Measurements from ENCODE around the gene METTL25. TPM values are rescaled to one million over a fixed set of nuclear protein-coding genes. Genes with fewer than 3 reads are reported as not detected.

Gene METTL25
- total RNA-seq, 1 donor from 2014 or later: 8.9 TPM

GRCh38 chr12:82458101-82458500 lies 99.8 kb downstream of the METTL25 start:
- no peak overlapping the region for H3K27ac Mint-ChIP-seq (ENCODE audit: unreplicated experiment)
- no peaks in the 10 kb centered on the region for H3K27me3 Mint-ChIP-seq (ENCODE audit: low read depth)
- H3K9me3 Mint-ChIP-seq (ENCODE audit: low read depth): no peaks in the 10 kb centered on the region
- DNase-seq (ENCODE audit: low spot score): no peak
- no peaks in the 10 kb centered on the region for H3K4me1 Mint-ChIP-seq (ENCODE audit: low read depth)
- no peak overlapping the region for H3K4me3 Mint-ChIP-seq (ENCODE audit: unreplicated experiment)
- TF ChIP-seq, protein P1, sequence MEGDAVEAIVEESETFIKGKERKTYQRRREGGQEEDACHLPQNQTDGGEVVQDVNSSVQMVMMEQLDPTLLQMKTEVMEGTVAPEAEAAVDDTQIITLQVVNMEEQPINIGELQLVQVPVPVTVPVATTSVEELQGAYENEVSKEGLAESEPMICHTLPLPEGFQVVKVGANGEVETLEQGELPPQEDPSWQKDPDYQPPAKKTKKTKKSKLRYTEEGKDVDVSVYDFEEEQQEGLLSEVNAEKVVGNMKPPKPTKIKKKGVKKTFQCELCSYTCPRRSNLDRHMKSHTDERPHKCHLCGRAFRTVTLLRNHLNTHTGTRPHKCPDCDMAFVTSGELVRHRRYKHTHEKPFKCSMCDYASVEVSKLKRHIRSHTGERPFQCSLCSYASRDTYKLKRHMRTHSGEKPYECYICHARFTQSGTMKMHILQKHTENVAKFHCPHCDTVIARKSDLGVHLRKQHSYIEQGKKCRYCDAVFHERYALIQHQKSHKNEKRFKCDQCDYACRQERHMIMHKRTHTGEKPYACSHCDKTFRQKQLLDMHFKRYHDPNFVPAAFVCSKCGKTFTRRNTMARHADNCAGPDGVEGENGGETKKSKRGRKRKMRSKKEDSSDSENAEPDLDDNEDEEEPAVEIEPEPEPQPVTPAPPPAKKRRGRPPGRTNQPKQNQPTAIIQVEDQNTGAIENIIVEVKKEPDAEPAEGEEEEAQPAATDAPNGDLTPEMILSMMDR (IDR thresholded peaks at IDR 0.05): no peak
- H3K36me3 Mint-ChIP-seq (ENCODE audit: low read depth): peaks cover 7% of the 10 kb centered on the region

- Mint-ChIP-seq H3K27ac (ENCODE audit: unreplicated experiment) (no peak overlapping the region), H3K9me3 (ENCODE audit: low read depth) (no peaks in the 10 kb centered on the region), H3K4me3 (ENCODE audit: unreplicated experiment) (no peak overlapping the region), H3K4me1 (ENCODE audit: low read depth) (peaks cover 6% of the 10 kb centered on the region), H3K36me3 (ENCODE audit: low read depth) (peaks cover 7% of the 10 kb centered on the region), H3K27me3 (ENCODE audit: low read depth) (no peaks in the 10 kb centered on the region)
- TF ChIP-seq, protein P1 (IDR thresholded peaks at IDR 0.05): no peak
- DNase-seq (ENCODE audit: low spot score): no peak
These were observed 103.1 kb downstream of the METTL25 start for GRCh38 chr12:82461393-82461792.

- no peak overlapping the region for H3K27ac Mint-ChIP-seq (ENCODE audit: unreplicated experiment)
- peaks cover 6% of the 10 kb centered on the region for H3K4me1 Mint-ChIP-seq (ENCODE audit: low read depth)
- DNase-seq (ENCODE audit: low spot score): no peak
- H3K9me3 Mint-ChIP-seq (ENCODE audit: low read depth): no peaks in the 10 kb centered on the region
- H3K4me3 Mint-ChIP-seq (ENCODE audit: unreplicated experiment): no peak overlapping the region
- H3K27me3 Mint-ChIP-seq (ENCODE audit: low read depth): no peaks in the 10 kb centered on the region
- TF ChIP-seq, protein P1 (IDR thresholded peaks at IDR 0.05): no peak
- peaks cover 7% of the 10 kb centered on the region for H3K36me3 Mint-ChIP-seq (ENCODE audit: low read depth)
These were observed 103.5 kb downstream of the METTL25 start for GRCh38 chr12:82461836-82462235.

DNA sequence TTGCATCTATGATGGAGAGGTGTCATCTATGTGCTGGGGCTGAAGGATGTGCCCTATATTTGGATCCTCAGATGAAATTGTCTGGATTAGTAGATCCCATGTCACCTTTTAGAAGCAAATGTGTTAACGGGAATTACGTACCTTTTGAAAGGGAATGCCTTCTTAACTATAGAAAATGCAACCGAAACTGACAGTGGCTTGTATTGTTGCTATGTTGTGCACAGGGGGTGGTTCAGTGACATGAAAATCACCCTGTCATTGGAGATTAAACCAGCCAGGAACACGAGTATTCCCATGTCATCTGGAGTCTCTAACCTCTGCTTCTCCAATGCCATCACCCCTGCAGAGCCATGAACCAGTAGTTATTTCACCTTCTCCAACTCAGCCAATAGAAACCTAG lies 110.2 kb downstream of the METTL25 start:
- no peak for DNase-seq (ENCODE audit: low spot score)
- TF ChIP-seq, protein P1 (IDR thresholded peaks at IDR 0.05): no peak
- Mint-ChIP-seq H3K36me3 (ENCODE audit: low read depth) (peaks cover 6% of the 10 kb centered on the region), H3K4me3 (ENCODE audit: unreplicated experiment) (no peak overlapping the region), H3K27ac (ENCODE audit: unreplicated experiment) (no peak overlapping the region), H3K27me3 (ENCODE audit: low read depth) (no peaks in the 10 kb centered on the region), H3K4me1 (ENCODE audit: low read depth) (peaks cover 6% of the 10 kb centered on the region), H3K9me3 (ENCODE audit: low read depth) (peaks cover 8% of the 10 kb centered on the region)

DNA sequence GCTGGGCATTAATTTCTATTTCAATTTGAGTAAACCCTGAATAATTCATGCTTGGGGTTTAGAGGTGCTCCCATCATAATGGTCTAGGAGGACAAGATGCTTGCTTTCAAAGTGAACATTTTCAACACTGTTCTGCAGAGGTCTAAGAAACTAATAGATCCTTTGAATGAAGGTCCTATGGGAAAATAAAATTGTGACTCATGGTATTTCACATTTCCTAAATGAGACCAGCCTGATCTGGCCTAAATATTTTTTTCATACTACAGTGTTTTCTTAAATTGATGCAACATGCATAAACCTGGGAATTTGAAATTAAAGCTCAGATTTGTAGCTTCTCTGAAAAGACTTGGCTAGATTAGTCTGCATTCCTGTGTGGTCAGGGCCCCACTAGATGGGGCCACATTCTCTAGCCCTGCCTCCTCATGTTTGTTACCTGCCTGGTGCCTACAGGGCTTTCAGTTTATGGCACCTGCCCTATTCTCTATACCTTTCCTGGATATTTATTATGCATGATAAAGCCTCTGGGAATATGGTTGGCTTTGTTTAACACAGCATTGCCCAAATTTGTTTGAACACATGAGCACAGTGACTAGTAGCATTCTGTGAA lies 112.7 kb downstream of the METTL25 start:
- no peak overlapping the region for H3K27ac Mint-ChIP-seq (ENCODE audit: unreplicated experiment)
- peaks cover 6% of the 10 kb centered on the region for H3K36me3 Mint-ChIP-seq (ENCODE audit: low read depth)
- peaks cover 8% of the 10 kb centered on the region for H3K9me3 Mint-ChIP-seq (ENCODE audit: low read depth)
- peaks cover 13% of the 10 kb centered on the region for H3K4me1 Mint-ChIP-seq (ENCODE audit: low read depth)
- no peak overlapping the region for H3K4me3 Mint-ChIP-seq (ENCODE audit: unreplicated experiment)
- DNase-seq (ENCODE audit: low spot score): no peak
- TF ChIP-seq, protein P1 (IDR thresholded peaks at IDR 0.05): no peak
- H3K27me3 Mint-ChIP-seq (ENCODE audit: low read depth): no peaks in the 10 kb centered on the region

Measured in chondrocyte (in vitro differentiated cells).